ENCODE data around the gene MYMK. TPM values are rescaled to one million over a fixed set of nuclear protein-coding genes. Genes with fewer than 3 reads are reported as not detected.

The MYMK gene
- total and polyA plus RNA-seq, 3 donors from 2014 or later: 0.87 TPM; not detected in 2

GRCh38 chr9:133529874-133530273 is 5.1 kb upstream of the MYMK start:
- TF ChIP-seq POLR2A (IDR thresholded peaks at IDR 0.05) (no peak), CTCF (IDR thresholded peaks at IDR 0.05) (no peak)
- Histone ChIP-seq H3K27ac (no peak overlapping the region), H3K9me3 (no peaks in the 10 kb centered on the region), H3K4me1 (peaks cover 57% of the 10 kb centered on the region), H3K27me3 (no peaks in the 10 kb centered on the region), H3K36me3 (ENCODE audit: low read depth, missing control alignments) (no peaks in the 10 kb centered on the region), H3K4me3 (no peak overlapping the region)
- WGBS, 2 donors: 83 to 93% methylated on average over 6 to 7 of the region's 7 CpGs
- intact Hi-C loops (cut with DNase I; ENCODE audit: low total_unique reads): loop anchor here (10.0 kb wide), 1 partner anchor 205 kb away; the partner anchor contains the start of gene SARDH
- no peak for DNase-seq

DNA sequence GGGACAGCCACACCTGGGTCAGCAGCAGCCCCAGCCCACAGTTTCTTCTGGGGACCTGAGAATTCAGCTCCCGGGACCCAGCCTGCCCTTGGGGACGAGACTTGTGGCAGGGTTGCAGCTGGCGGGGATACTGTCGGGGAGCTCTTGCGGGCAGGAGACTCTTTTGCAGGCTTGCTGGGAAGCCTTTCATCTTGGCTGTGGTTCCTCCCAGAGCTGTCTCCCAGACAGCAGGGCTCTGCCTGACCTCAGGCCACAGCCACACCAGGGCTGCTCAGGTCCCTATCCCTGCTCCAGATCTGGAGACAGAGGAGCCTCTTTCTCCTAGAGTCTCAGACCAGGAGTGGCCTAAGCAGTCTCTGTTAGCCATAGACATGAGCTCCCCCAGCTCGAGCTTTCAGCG is 4.7 kb upstream of the MYMK start:
- Histone ChIP-seq H3K9me3 (no peaks in the 10 kb centered on the region), H3K27me3 (no peaks in the 10 kb centered on the region), H3K4me1 (peaks cover 53% of the 10 kb centered on the region), H3K36me3 (ENCODE audit: low read depth, missing control alignments) (no peaks in the 10 kb centered on the region), H3K4me3 (no peak overlapping the region), H3K27ac (no peak overlapping the region)
- intact Hi-C loops (cut with DNase I; ENCODE audit: low total_unique reads): no loop called here
- TF ChIP-seq CTCF (IDR thresholded peaks at IDR 0.05): no peak
- no peak for TF ChIP-seq POLR2A (IDR thresholded peaks at IDR 0.05)
- 87 to 100% methylated on average over 4 to 7 of the region's 7 CpGs for WGBS, 2 donors
- DNase-seq: no peak

DNA sequence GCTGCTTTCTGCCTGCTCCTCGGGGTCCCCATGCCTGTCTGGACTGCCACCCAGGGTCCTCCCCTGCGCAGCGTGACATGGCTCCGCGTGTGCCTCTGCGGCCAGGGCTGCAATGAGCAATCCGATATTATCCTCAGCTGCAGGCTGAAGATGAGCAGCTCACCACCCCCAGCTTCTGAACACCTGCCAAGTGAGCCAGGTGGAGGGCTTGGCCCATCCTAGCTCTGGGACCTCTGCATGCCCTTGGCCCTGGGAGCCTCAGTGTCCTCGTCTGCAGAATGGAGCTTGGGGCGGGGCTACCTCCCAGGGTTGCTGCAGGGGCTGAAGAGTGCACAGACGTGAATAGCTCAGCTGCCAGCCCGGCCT is 4.1 kb upstream of the MYMK start:
- Histone ChIP-seq H3K36me3 (ENCODE audit: low read depth, missing control alignments) (no peaks in the 10 kb centered on the region), H3K9me3 (no peaks in the 10 kb centered on the region), H3K4me1 (peaks cover 47% of the 10 kb centered on the region), H3K27me3 (no peaks in the 10 kb centered on the region), H3K27ac (no peak overlapping the region), H3K4me3 (no peak overlapping the region)
- TF ChIP-seq POLR2A (IDR thresholded peaks at IDR 0.05): no peak
- no peak for TF ChIP-seq CTCF (IDR thresholded peaks at IDR 0.05)
- 69% methylated on average over 11 of the region's 11 CpGs; no CpG with 5 or more reads in 1 of the 2 donors for WGBS, 2 donors
- intact Hi-C loops (cut with DNase I; ENCODE audit: low total_unique reads): no loop called here
- no peak for DNase-seq

DNA sequence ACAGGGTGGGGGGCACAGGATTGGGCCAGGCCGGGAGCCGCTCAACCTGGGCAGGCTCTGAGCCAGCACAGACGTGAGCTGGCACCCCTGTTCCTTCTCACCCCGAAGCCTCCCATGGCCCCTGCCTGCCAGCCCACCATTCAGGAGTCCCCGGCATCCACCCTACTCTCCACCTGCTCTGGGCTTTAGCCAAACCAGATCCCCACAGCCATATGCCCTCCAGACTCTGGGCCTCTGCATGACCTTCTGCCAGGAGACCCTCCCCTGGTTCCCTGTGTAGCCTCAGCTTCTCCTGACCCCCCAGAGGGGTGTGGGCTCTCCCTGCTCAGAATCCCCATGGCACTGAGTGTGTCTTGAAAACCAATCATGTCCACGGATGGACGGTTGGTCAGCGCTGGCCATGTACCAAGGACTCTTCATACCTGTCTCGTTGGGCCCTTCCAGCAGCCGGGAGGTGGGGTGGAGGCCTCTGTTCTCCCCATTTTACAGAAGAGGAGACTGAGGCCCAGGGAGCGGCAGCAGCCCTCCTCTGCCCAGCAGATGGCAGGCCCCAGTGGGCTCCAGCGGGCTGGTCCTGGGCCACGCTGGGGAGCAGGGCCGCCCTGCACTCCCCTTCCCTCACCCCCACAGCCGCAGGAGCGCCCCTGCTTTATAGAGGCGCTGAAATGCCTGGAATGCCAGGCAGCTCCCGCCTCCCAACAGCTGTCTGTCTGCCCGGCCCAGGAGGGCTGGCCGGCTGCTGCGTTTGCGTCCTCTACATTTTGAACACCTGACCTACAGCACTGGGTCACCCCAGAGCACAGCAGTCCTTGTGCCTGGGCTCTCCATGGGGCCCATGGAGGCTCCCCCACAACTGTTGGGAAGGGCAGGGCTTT is 3.5 kb upstream of the MYMK start:
- Histone ChIP-seq H3K4me3 (no peak overlapping the region), H3K36me3 (ENCODE audit: low read depth, missing control alignments) (no peaks in the 10 kb centered on the region), H3K4me1 (peaks cover 44% of the 10 kb centered on the region), H3K9me3 (no peaks in the 10 kb centered on the region), H3K27ac (no peak overlapping the region), H3K27me3 (no peaks in the 10 kb centered on the region)
- intact Hi-C loops (cut with DNase I; ENCODE audit: low total_unique reads): no loop called here
- WGBS, 2 donors: 66 to 75% methylated on average over 14 to 21 of the region's 22 CpGs
- no peak for TF ChIP-seq CTCF (IDR thresholded peaks at IDR 0.05)
- no peak for TF ChIP-seq POLR2A (IDR thresholded peaks at IDR 0.05)
- DNase-seq: no peak
